HG03565 (cell line): Measurements from ENCODE around the gene THBD.

ENCODE experiments used
- ATAC-seq: cut with Tn5 transposase; IDR thresholded peaks from one replicate; pipeline ENCODE4 v1.9.1; 2021; ENCODE audit warnings: mild to moderate bottlenecking, moderate library complexity; ENCODE audit not compliant: unreplicated experiment

THBD gene

DNA sequence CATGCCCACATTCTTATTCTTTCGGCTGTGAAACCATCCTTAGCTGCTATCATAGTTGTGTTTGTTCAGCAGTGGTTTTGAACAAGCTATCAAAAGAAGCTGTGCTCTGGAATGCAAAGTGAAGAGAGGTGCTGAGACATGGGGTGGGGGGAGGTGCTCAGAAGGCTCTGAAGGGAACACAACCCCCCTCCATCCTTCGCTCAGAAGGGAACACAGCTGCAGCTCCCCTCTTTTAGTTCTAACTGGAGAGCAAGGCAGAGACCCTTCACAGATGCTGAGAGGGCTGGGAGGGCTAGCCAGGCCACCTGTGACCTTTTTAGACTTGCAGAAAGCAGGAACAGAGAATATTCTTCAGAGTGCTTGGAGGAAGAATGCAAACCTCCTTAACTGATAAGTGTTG, 32.0 kb downstream of the THBD start:
- no peak for ATAC-seq

DNA sequence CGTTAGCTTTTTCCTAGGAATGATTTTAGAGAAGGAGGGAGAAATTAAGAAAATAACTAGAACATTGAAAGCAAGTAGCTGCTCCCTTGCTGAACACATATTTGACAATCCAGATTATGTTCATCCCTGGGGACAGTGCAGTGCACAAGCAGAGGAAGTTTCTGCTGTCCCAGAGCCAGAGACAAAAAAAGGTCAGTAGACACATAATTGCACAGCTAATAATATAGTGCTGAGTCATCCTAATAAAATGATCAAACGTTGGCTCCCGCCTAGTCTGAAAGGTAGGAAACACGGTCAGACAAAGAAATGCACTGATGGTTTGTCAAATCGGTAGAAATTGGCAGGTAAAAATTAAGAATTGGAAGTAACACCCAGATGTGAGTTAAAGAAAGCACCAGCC, 36.0 kb downstream of the THBD start:
- no peak for ATAC-seq

DNA sequence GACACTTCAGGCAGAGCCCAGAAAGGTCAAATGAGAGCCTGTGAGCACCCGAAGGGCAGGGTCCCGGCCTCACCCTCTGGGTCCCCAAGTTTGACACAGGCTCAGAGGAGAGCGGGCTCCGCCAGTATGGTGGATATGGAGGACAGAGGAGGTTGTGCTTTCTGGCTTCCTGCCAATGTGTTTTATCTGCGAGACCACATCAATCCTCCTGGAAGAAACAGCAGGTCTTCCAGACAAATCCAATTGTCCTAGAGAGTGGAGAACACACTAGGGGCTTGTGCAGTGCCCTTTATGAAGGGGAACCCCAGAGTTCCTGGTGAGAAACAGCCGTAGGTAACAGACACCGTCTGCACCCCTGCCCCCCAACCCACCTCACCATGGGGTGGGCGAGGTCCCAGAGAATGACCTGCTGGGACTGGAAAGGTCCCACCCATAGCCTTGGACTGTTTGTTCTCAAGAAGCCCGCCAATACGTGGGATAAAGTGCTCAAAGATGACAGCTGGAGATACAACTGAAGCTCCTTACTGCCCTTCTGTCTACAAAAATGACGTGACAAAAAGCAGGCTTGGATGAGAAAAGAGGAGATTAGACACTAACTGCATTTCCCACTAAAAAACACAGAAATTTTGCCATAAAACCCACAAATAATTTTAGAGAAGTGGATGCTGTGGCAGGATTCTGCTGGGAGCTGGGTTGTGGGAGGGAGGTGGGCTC, 38.3 kb downstream of the THBD start:
- ATAC-seq, result no peak

DNA sequence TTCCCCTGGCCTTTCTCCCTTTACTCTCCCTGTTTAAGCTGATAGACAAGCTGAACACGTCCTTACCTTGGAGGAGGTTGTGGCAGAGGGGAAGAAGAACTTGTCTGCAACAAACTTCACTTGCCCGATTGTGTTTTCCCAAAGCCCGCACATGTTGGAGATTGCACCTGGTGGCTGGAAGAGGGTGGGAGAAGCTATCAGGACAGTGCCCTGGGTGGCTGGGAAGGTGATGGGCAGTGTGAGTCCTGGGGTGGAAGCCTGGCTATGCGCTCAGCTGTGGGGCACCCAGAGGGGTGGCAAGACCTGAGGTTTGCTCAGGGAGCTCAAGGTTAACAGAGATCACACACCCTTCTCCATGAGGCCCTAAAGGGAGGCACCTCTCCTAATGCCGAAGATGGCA, 39.4 kb downstream of the THBD start:
- no peak for ATAC-seq

DNA sequence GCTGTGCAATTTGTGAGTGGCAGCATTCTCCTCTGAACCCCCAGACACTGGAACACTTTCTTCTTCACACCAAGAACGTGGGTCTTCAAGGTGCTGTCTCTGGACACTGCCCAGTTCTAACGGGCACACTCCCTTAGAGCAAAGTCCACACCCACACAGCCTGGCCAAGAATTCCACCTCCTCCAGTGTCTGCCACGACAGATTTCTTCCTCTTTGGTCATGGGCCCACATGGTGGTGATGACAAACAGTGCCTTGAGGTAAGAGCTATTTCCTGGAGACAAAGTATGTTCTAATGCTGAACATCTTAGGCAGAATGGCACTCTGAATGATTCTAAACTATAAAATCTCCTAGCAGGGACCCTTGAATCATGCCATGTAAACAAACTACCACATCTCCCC, 39.8 kb downstream of the THBD start:
- ATAC-seq, result no peak

DNA sequence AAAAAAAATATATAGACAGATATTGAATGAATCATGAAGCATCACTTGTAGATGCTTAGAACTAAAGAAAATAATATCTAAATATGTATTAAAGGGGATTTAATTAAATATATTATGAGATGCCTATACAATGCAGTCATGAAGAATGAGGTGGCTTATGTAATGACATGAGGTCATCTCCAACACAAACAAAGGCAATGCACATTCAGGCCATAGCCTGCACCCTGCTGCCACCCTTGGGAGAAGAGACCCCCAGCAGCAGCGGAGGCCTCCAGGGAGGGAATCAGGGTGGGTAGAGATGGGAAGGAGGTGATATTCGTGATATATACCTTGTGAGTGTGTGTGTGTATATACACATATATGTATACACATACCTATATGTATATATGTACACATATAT, 40.8 kb downstream of the THBD start:
- ATAC-seq, result no peak

DNA sequence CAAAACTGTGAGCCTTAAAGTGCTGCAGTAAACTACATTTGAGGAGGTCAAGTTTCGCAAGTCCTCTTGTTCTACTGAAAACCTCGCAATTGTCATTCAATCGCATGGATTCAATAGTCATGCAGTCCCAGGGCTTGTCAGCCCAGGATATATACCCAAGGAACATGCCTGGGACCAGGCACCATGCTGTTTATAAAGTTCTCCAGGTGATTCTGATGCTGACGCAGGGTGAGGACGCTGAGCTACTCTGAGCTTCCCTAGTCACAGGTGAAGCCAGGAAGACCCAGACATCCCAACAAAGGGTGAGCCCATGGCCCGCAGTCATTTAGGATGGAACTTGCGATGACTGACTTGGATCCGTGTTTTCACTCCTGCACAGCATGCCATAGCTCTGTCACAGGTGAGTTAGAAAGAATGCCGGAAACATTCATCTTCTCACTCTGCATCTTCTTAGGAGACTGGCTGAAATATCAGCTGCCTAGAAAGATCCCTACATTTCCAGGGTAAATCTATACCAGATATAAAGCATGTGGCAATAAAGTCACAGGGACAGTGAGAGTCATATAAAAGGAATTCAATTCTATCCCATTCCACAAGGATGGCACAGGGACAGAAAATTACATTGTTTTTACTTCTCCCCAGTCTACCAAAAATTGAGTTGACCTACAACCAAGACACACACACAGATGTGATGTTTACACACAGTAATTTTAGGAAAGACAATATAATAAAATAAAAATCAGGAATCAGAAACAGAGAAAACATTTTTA, 41.4 kb downstream of the THBD start:
- no peak for ATAC-seq

DNA sequence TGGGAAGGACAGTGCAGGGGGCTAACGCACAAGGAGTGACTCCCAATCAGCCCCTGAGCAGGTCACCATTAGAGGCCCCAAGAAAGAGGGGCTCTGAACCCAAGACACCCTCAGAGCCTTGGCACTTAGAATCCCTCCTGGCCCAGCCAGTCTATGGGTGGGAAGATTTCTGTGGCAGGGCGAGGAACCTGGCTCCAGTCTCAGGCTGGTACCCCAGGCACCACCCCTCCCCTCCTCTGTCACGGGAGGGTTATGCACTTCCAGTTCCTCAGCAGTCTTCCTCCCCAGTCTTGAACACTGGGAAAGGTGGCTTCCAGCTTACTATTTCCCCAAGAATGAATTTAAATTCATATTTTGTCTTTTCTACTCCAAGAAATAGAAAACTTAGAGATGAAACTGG, 42.0 kb downstream of the THBD start:
- no peak for ATAC-seq

DNA sequence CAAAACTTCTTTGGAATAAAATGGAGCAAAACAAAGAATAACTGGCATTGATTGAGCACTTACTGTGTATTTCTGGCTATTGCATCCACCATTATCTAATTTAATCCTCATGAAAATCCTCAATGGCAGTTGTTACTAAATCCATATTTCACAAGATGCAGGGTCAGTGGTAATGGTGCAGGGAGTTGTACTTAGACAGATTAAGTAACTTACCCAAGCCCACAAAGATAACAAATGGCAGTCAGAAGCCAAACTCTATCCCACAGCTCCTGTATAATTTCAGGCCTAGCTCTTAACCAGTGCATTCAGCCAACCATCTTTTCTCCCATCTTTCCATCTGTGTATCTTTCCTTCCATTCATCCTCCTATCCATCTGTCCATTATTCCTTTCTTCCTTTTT, 43.7 kb downstream of the THBD start:
- ATAC-seq, result no peak

DNA sequence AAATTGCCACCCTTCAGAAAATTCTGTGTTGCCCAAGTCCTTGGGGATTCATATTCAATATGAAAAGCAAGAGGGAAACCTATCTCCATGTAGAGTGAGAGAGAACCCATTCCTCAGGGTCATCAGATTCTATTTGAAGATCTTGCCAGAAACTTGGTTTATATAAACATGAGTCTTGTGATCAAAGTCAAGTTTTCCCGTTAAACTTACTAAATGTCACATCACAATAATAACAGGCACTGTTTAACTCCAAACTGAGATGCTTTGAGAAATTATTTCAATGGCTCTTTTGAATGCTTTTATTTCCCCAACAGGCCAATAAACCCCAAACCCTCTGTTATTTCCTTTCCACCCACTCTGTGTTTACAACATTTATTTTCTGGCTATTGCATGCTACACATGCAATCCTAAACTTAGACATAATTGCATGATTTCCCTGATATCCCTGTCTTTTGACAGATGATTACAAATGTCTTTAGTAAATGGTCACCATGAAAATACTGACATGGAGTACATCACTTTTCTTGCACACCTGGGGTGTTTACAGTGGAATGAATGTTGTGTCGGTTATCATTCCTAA, 45.5 kb downstream of the THBD start:
- no peak for ATAC-seq

DNA sequence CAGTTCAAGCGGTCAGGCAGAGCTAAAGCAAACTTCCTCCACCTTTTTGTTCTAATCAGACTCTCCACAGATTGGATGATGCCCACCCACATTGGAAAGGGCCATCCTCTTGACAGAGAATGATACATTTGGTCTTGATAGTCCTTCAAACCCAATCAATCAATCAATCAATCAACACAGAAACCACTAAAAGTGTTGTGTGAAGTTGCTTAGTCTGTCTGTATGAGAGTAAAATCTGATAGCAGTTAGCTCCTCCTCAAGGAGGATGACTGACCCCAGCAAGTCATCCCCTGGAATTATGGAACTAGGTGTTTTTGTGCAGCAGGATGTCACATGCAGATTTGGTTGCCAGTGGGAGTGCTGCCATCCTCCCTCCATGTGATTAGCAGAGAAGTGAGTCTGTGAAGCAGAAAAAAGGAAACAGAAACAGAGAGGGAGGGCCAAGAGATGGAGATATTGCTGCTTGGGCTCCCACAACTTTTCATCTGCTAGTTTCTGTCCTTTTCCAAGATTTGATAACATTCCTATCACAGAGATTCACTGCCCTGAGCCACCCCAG, 46.3 kb downstream of the THBD start:
- ATAC-seq, result no peak

DNA sequence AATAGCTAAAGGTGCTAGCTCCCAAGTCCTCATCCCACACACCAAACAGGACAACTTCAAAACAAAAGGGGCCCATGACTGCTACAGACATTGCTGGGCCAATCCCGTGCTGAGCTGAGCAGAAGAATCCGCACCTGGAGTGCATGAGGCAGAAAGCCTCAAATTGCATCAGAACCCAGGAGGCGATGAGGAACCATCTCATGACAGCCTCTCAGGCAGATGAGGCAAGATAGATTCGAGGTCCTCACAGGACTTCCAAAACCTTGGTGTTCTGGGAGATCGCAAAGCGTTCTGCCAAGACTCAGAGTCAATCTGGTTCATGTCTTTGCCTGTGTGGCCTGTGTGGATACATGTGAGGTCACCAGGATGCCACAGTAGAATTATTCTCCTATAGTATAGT, 47.2 kb downstream of the THBD start:
- ATAC-seq, result no peak

DNA sequence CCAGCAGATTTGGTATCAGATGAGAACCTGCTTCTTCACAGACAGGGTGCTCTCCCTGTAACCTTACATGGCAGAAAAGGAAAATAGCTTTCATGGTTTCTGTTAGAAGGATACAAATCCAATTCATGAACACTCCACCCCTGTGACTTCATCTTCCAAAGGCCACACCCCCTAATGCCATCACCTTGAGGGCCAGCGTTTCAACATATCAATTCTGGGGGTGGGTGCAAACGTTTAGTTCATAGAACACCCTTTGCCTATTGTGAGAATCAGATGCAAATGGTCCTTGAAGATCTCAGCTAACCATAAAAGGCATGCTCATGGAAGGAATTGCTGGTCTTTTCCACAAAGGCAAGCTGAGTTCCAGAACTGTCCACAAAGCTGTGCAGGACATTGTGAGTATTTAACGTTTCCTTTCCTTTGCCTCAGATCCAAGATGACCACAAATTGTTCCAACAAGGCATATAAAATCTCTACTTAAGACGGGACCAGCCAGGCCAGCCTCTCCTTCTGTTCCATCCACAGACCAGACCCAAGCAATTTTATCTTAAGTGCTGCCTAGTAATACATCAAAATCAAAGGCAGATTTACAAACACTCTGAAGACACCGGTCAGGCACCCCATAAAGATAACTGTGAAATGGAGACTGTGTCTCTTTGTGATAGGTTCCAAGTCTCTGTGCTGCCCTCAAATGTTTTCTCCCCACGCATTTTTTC, 49.1 kb downstream of the THBD start:
- ATAC-seq, result no peak

DNA sequence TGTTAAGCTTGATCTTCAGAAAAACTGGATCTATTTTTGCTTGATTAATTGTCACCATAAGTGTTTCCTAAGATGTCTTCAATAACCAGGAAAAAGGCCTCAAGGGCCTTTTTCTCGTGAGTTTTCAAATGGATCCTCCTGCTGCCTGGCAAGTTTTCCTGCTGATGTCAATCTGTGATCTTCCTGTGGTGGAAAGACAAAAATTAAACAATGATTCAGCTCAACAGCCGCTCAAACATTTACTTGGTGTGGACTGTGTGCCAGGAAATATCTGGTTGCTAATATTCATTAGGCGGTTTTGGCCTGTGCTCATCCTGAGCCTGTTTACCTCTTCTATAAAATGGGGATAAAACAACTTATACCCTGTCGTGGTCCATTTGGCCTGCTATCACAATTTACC, 49.7 kb downstream of the THBD start:
- no peak for ATAC-seq

DNA sequence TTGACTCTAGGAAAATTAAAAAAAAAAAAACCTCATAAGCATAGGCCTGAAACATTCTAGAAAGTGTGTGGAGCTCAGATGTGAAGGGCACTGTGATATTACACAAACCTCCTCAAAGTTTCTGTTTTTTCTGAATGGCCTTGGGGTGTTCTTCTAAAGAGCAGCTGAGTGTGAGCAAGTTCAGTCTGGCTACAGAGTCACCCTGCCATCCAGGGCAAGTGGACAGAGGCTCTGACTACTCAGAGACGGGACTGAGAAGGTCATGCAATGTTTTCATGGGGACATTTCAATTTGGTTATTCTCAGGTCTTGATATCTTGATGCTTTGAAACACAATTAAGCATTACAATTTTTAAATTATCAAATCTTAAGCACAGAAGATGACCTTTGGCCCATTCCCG, 51.0 kb downstream of the THBD start:
- ATAC-seq, result no peak

DNA sequence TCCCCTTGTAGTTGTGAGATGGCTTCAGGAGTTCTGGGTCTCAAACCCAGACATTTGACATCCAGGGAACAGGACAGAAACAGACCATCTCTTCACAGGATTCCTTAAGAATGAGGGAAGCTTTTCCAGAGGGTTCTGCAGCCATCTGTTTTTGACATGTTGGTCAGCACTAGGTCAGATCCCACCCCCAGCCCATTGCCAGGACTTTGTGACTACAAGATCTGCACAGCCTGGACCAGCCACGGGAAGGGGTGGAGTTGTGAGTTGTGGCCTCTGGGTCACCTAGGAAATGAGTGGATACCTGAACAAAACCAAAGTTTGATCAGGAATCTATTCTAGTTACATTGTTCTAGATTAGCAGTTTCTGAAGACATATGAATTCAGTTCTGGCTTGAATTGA, 53.5 kb downstream of the THBD start:
- ATAC-seq, result no peak
